GM12875 (cell line): ENCODE measurements around the gene LASP1NB.

Experiments
- H3K4me3 ChIP-seq: one replicate; pipeline ENCODE4 v1.5.1; 2011; ENCODE audit warnings: low read depth, low read length, control low read depth
- CTCF ChIP-seq: IDR thresholded peaks from 2 replicates; pipeline ENCODE4 v1.5.1; 2011; ENCODE audit warnings: low read depth, mild to moderate bottlenecking, control low read depth, inconsistent platforms, low read length, moderate library complexity, borderline replicate concordance; ENCODE audit not compliant: insufficient read depth

The LASP1NB gene

GRCh38 chr17:38897176-38897575 is 28.2 kb upstream of the LASP1NB start:
- no peak overlapping the region for H3K4me3 ChIP-seq
- TF ChIP-seq CTCF: no peak

DNA sequence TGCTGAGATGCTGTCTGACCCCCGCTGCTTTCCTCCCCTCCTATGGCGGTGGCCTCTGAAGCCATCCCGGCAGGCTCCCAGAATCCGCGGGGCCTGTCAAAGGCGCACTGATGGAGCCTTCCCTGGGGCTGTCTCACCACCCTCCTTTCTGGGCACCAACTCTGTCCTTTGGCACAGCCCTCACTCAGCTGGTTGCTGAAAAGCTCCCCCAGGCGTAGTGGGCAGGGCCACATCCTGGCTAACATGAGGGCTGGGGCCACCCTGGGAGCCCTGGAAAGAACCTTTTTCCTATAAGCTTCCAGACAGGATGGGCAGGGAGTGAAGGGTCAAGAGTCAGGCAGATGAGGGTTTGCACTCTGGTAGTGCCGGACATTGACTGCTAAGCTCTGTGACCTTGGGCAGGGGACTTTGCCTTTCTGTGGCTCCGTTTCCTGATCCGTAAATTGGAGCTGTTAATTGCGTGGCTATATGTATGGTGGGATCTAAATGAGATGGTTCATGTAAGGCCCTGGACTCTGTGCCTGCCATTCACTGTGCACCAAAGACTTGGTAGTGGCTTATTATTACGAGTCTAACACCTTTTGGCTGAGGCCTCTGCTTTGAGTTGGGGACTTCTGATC is 27.6 kb upstream of the LASP1NB start:
- H3K4me3 ChIP-seq: no peak overlapping the region
- TF ChIP-seq CTCF: no peak

DNA sequence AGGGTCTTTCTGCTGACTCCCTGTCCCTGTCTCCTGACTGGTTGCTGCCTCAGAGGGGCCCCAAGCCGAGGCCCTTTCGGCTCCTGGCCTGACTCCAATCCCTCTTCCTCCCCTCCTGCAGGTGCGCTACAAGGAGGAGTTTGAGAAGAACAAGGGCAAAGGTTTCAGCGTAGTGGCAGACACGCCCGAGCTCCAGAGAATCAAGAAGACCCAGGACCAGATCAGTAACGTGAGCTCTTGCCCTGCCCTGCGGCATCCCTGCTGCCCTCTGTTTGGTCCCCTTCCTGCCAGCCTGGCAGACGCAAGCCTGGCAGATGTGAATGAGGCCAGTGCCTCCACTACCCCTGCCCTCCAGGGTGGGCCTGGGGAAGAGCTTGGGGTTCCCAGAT is 27.1 kb upstream of the LASP1NB start:
- TF ChIP-seq CTCF: no peak
- peak overlapping the region; percentile 3 for H3K4me3 ChIP-seq

- TF ChIP-seq CTCF: no peak
- H3K4me3 ChIP-seq: peak overlapping the region; percentile 22
Observed at GRCh38 chr17:38898812-38899348, 26.5 kb upstream of the LASP1NB start.

DNA sequence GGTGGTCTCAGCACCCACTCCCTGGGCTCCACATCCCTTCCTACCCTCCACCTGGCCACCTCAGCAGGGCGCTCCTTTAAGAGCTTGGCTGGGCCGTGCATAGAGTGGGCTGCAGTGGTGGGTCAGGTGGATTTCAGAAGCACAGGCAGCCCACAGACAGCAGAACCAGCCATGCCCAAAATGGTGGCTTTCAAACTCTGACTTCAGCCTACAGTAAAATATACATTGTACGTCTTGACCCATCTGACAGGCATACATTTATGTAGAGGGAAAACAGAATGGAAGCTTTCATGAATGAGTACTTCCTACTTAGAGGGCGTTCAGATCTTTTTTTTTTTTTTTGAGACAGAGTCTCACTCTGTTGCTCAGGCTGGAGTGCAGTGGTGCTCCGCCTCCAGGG is 26.0 kb upstream of the LASP1NB start:
- TF ChIP-seq CTCF: no peak
- H3K4me3 ChIP-seq: no peak overlapping the region

DNA sequence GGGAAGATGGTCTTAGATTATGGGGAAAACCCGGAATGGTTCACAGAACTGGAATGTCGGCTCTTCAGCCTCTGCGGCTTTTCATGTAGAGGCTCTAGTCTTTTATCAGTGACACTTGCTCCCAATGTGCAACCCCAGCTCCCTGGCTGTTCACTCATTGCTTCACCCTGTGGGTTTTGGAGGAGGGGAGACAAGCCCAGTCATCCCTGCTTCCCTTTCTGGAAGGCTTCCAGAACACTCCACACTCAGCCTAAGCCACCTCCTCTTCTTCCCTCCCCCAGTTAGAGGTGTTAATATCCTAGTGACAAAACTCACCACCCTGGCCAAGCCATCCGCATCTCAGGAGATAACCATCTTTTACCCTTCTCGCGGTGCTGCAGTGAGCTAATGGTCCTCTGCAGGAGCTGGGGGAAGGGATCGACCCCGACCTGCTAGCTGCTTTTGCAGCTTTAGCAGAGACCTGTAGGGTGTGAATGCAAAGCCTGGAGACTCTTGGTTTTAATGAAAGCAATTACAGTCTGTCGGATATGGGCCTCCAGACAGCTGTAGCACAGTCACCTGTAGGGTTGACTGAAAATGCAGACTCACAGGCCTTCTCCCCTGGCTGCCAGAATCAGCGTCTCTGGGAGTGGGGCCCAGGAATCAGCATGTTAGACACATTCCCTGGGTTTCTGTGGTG is 24.3 kb upstream of the LASP1NB start:
- TF ChIP-seq CTCF: no peak
- no peak overlapping the region for H3K4me3 ChIP-seq

DNA sequence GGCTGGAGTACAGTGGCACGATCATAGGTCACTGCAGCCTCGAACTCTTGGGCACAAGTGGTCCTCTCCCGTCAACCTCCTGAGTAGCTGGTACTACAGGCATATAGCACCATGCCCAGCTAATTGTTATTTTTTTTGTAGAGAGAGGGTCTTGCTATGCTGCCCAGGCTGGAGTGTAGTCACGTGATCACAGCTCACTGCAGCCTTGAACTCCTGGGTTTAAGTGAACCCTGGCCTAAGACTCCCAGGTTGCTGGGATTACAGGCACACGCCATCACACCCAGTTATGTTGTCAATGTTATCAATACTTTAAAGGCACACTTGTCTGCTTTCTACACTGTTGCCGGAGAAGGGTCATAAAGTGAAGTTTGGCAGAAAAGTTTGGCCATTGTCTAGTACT is 22.0 kb upstream of the LASP1NB start:
- no peak for TF ChIP-seq CTCF
- no peak overlapping the region for H3K4me3 ChIP-seq
